ENCODE measurements around the gene RPS15.
A peak's percentile ranks its signal among the peaks of the same experiment; 100 is the strongest.

The RPS15 gene

GRCh38 chr19:1455336-1456120, 17.3 kb downstream of the RPS15 start:
- DNase-seq = no peak

DNA sequence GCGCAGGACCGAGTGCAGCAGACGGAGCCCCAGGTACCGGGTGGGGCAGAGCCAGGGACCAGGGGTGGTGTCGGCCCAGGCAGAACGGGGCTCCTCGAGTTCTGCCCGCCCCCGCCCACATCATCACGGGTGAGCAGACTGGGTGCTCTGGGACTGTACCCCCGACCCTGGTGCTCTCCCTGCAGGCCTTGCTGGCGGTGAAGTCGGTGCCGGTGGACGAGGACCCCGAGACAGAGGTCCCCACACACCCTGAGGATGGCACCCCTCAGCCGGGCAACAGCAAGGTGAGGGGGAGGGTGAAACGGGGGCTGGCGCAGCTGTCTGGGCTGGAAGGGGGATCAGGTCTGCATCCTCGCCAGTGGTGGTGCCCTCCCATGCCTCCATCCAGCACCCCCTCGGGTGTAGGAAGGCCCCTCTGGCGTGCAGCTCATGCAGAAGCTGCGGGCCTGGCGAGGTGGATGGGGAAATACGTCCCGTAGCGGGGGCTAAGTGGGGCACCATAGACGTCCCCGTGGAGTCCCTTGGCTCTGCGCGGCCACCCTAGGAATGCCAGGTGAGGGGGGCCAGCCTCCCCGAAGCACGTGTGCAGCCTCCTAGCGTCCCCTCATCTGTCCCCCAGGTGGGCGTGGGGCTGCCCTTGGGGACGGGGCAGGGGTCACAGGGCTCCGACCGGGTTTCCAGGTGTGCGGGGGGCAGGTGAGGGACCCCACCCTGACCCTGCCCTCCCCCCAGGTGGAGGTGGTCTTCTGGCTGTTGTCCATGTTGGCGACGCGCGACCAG, 18.1 kb downstream of the RPS15 start:
- DNase-seq = no peak

GRCh38 chr19:1457031-1457739, 19.0 kb downstream of the RPS15 start:
- no peak for DNase-seq

DNA sequence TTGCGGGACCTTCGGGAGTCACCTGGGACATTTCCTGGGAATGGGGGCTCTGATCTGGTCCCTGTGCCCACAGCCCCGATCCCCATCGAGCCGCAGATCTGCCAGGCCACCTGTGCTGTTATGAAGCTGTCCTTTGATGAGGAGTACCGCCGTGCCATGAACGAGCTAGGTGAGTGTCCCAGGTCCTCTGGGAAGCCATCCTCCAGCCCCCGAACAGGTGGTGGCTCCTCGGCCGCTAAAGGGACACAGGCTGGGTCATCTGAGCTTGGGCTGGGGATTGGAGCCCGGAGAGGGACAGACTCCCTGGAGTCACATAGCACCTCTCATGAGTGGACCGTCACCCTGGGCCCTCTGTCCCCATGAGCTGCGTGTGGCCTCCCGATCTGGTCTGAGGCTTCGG, 19.7 kb downstream of the RPS15 start:
- DNase-seq = no peak

GRCh38 chr19:1459479-1459878, 21.3 kb downstream of the RPS15 start:
- no peak for DNase-seq

DNA sequence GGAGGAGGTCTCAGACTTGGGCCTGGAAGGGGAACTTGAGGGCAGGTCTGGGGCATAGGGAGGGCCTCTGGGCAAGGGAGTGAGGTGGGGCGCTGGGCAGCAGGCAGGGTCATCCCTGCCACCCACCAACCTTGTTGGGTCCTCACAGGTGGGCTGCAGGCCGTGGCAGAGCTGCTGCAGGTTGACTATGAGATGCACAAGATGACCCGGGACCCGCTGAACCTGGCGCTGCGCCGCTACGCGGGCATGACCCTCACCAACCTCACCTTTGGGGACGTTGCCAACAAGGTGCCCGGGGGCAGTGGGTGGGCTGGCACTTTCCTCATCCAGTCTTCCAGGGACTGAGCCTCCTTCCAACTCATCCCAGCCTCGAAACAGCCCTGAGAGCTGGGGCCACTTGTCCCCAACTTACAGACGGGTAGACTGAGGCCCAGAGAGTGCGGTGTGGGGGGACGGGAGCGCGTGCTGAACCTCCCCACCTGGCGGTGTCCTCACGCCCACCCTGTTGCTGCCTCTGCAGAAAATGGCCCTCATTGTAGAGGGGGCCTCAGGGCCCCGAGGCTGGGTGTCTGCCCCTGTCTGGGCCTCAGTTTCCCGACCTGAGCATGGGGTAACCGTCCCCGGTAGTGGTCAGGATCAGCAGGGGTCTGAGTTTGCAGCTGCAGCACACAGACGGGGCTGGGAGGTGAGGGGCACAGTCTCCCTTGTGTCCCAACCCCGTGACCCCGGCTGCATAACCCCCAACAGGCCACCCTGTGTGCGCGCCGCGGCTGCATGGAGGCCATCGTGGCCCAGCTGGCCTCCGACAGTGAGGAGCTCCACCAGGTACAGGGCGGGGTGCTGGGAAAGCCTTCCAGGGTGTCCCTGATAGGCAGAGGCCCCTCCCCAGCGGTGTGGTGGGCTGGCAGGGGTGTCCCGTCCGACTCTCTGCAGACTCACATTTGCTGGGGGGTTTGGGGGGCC, 22.1 kb downstream of the RPS15 start:
- DNase-seq = no peak

DNA sequence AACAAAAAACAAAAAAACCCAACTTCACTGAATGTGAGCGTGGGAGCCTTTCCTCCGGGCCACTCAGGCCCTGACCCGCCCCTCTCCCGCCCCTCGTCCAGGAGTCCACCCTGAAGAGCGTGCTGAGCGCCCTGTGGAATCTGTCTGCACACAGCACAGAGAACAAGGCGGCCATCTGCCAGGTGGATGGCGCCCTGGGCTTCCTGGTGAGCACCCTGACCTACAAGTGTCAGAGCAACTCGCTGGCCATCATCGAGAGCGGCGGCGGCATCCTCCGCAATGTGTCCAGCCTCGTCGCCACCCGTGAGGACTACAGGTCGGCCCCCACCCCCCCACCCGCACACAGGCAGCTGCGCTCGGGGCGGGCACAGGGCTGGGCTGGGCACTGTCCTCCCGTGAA, 23.7 kb downstream of the RPS15 start:
- no peak for DNase-seq

DNA sequence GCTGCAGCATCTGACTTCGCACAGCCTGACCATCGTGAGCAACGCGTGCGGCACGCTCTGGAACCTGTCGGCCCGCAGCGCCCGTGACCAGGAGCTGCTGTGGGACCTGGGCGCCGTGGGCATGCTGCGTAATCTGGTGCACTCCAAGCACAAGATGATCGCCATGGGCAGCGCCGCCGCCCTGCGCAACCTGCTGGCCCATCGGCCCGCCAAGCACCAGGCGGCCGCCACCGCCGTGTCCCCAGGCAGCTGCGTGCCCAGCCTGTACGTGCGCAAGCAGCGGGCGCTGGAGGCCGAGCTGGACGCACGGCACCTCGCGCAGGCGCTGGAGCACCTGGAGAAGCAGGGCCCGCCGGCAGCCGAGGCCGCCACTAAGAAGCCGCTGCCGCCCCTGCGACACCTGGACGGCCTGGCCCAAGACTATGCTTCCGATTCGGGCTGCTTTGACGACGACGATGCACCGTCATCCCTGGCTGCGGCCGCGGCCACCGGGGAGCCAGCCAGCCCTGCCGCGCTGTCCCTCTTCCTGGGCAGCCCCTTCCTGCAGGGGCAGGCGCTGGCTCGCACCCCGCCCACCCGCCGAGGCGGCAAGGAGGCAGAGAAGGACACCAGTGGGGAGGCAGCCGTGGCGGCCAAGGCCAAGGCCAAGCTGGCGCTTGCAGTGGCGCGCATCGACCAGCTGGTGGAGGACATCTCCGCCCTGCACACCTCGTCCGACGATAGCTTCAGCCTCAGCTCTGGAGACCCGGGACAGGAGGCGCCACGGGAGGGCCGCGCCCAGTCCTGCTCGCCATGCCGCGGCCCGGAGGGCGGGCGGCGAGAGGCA, 27.2 kb downstream of the RPS15 start:
- peak; percentile 33 for DNase-seq

DNA sequence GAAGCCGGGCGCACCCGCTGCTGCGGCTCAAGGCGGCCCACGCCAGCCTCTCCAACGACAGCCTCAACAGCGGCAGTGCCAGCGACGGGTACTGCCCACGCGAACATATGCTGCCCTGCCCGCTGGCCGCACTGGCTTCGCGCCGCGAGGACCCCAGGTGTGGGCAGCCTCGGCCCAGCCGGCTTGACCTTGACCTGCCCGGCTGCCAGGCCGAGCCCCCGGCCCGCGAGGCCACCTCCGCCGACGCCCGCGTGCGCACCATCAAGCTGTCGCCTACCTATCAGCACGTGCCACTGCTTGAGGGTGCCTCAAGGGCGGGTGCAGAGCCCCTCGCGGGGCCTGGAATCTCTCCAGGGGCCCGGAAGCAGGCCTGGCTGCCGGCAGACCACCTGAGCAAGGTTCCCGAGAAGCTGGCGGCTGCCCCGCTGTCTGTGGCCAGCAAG, 27.8 kb downstream of the RPS15 start:
- DNase-seq = no peak

DNA sequence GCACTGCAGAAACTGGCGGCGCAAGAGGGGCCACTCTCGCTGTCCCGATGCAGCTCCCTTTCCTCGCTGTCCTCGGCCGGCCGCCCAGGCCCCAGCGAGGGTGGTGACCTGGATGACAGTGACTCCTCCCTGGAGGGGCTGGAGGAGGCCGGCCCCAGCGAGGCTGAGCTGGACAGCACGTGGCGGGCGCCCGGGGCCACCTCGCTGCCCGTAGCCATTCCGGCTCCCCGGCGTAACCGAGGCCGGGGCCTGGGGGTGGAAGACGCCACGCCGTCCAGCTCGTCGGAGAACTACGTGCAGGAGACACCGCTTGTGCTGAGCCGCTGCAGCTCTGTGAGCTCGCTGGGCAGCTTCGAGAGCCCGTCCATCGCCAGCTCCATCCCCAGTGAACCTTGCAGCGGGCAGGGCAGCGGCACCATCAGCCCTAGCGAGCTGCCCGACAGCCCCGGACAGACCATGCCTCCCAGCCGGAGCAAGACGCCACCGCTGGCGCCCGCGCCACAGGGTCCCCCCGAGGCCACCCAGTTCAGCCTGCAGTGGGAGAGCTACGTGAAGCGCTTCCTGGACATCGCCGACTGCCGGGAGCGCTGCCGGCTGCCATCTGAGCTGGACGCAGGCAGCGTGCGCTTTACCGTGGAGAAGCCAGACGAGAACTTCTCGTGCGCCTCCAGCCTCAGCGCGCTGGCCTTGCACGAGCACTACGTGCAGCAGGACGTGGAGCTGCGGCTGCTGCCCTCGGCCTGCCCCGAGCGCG, 28.4 kb downstream of the RPS15 start:
- DNase-seq = no peak

GRCh38 chr19:1467215-1467489, 29.0 kb downstream of the RPS15 start:
- DNase-seq = no peak

GRCh38 chr19:1467490-1468273, 29.5 kb downstream of the RPS15 start:
- DNase-seq = no peak

- no peak for DNase-seq
These were observed 30.2 kb downstream of the RPS15 start for GRCh38 chr19:1468274-1468820.

DNA sequence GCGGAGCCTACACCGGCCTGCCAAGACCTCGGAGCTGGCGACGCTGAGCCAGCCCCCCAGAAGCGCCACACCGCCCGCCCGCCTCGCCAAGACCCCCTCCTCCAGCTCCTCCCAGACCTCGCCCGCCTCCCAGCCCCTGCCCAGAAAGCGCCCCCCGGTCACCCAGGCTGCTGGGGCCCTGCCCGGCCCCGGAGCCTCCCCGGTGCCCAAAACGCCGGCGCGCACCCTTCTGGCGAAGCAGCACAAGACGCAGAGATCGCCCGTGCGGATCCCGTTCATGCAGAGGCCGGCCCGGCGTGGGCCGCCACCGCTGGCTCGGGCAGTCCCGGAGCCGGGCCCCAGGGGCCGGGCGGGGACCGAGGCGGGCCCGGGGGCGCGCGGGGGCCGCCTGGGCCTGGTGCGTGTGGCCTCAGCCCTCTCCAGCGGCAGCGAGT, 30.6 kb downstream of the RPS15 start:
- no peak for DNase-seq

- DNase-seq = no peak
These were observed 31.3 kb downstream of the RPS15 start for GRCh38 chr19:1469255-1470054.

- DNase-seq = no peak
These were observed 31.8 kb downstream of the RPS15 start for GRCh38 chr19:1470055-1470304.

- DNase-seq = peak; percentile 81
These were observed 32.3 kb downstream of the RPS15 start for GRCh38 chr19:1470305-1471009.

- DNase-seq = peak; percentile 64
These were observed 32.9 kb downstream of the RPS15 start for GRCh38 chr19:1471010-1471514.
